Measurements from ENCODE around the gene ARFGEF3.
"Not testable (repeated sequence)": the region's sequence is repeated elsewhere in the genome, so short reads cannot be mapped to it uniquely, and the experiment has no call there.

The ARFGEF3 gene

GRCh38 chr6:138161338-138162110 lies at the start of gene ARFGEF3:
TSS of gene ARFGEF3 (plus strand) at chr6:138161939. CDS start at chr6:138162087, 148 bp downstream.
- DNase-seq = no peak

GRCh38 chr6:138113588-138114210 lies 48.0 kb upstream of the ARFGEF3 start:
- no peak for DNase-seq

- no peak for DNase-seq
Observed at GRCh38 chr6:138115201-138115600, 46.5 kb upstream of the ARFGEF3 start.

GRCh38 chr6:138115877-138116660 lies 45.7 kb upstream of the ARFGEF3 start:
- peak; percentile 36 for DNase-seq

GRCh38 chr6:138116661-138116999 lies 45.1 kb upstream of the ARFGEF3 start:
- no peak for DNase-seq

GRCh38 chr6:138117376-138117914 lies 44.3 kb upstream of the ARFGEF3 start:
- no peak for DNase-seq

- not testable (repeated sequence) for DNase-seq
Observed at GRCh38 chr6:138119229-138119628, 42.5 kb upstream of the ARFGEF3 start.

GRCh38 chr6:138119976-138120375 lies 41.8 kb upstream of the ARFGEF3 start:
- no peak for DNase-seq

GRCh38 chr6:138124096-138124495 lies 37.6 kb upstream of the ARFGEF3 start:
- DNase-seq = no peak

GRCh38 chr6:138128096-138128495 lies 33.6 kb upstream of the ARFGEF3 start:
- no peak for DNase-seq

- no peak for DNase-seq
Observed at GRCh38 chr6:138129190-138129589, 32.5 kb upstream of the ARFGEF3 start.

GRCh38 chr6:138142806-138143205 lies 18.9 kb upstream of the ARFGEF3 start:
- DNase-seq = no peak

GRCh38 chr6:138145402-138145801 lies 16.3 kb upstream of the ARFGEF3 start:
- DNase-seq = no peak

- DNase-seq = no peak
Observed at GRCh38 chr6:138146544-138146943, 15.2 kb upstream of the ARFGEF3 start.

- DNase-seq = no peak
Observed at GRCh38 chr6:138155443-138155842, 6.3 kb upstream of the ARFGEF3 start.

GRCh38 chr6:138157986-138158638 lies 3.6 kb upstream of the ARFGEF3 start:
- no peak for DNase-seq

GRCh38 chr6:138159246-138159645 lies 2.5 kb upstream of the ARFGEF3 start:
- no peak for DNase-seq

GRCh38 chr6:138160329-138161087 lies 1.2 kb upstream of the ARFGEF3 start:
- no peak for DNase-seq

- DNase-seq = no peak
Observed at GRCh38 chr6:138161088-138161337, 726 bp upstream of the ARFGEF3 start.

GRCh38 chr6:138162111-138162954 lies 594 bp downstream of the ARFGEF3 start:
- no peak for DNase-seq

GRCh38 chr6:138162955-138163575 lies 1.3 kb downstream of the ARFGEF3 start:
- DNase-seq = no peak
